Common myeloid progenitor, CD34-positive (primary cell): ENCODE measurements around the gene GBP4.

Source experiments
- CTCF ChIA-PET: fragments of 350-600 bp; sonication (Branson Sonifier 250); formaldehyde crosslinking; loops from one replicate; lab custom pipeline; 2021; ENCODE audit warnings: antibody characterized with exemption; lab: Charles Lee
- POLR2A ChIA-PET: fragments of 350-600 bp; sonication (Branson Sonifier 250); formaldehyde crosslinking; loops from one replicate; lab custom pipeline; 2021; ENCODE audit warnings: antibody characterized with exemption; lab: Charles Lee
- DNase-seq, 3 donors: peaks; one replicate each; pipeline versions ENCODE4 v3.0.0 to v3.0.0-alpha.2; 2013
- H3K27ac ChIP-seq, 2 experiments: 1 replicate in 1 of 2; 2 replicates in 1 of 2; pipeline ENCODE4 v1.7.0; 2013; ENCODE audit warnings: inconsistent platforms in 2 of 2, low read length in 2 of 2, mild to moderate bottlenecking in 2 of 2, low read depth in 1 of 2, moderate library complexity in 1 of 2; ENCODE audit not compliant: severe bottlenecking in 2 of 2, insufficient read depth in 1 of 2, poor library complexity in 1 of 2
- H3K27me3 ChIP-seq, 5 experiments: replicated peaks in 2 of 5; 1 replicate in 3 of 5; 2 replicates in 2 of 5; pipeline versions ENCODE4 v1.6.1 to v1.7.0; 2013; ENCODE audit warnings: low read length in 4 of 5, mild to moderate bottlenecking in 2 of 5, moderate library complexity in 2 of 5, inconsistent platforms in 1 of 5; ENCODE audit not compliant: insufficient read depth in 5 of 5, control insufficient read depth in 4 of 5
- H3K36me3 ChIP-seq, 4 experiments: 1 replicate in 2 of 4; 2 replicates in 2 of 4; pipeline versions ENCODE4 v1.6.1 to v1.7.0; 2013; ENCODE audit warnings: low read length in 3 of 4, control low read depth in 1 of 4, mild to moderate bottlenecking in 1 of 4; ENCODE audit not compliant: control insufficient read depth in 4 of 4, insufficient read depth in 4 of 4
- H3K4me1 ChIP-seq, 4 experiments: 1 replicate in 3 of 4; 2 replicates in 1 of 4; pipeline versions ENCODE4 v1.6.1 to v1.7.1; 2013; ENCODE audit warnings: low read length in 3 of 4, mild to moderate bottlenecking in 3 of 4, control low read depth in 1 of 4, inconsistent platforms in 1 of 4, moderate library complexity in 1 of 4; ENCODE audit not compliant: control insufficient read depth in 4 of 4, insufficient read depth in 4 of 4; ENCODE audit errors: control extremely low read depth in 1 of 4
- H3K4me3 ChIP-seq, 7 experiments: 1 replicate in 4 of 7; 2 replicates in 3 of 7; pipeline versions ENCODE4 v1.5.1 to v1.7.0; 2013; ENCODE audit warnings: mild to moderate bottlenecking in 7 of 7, low read length in 6 of 7, moderate library complexity in 6 of 7, inconsistent platforms in 2 of 7, low read depth in 2 of 7, control low read depth in 1 of 7; ENCODE audit not compliant: insufficient read depth in 4 of 7, control insufficient read depth in 1 of 7; ENCODE audit errors: extremely low read depth in 1 of 7
- H3K9me3 ChIP-seq, 5 experiments: 1 replicate in 4 of 5; 2 replicates in 1 of 5; pipeline versions ENCODE4 v1.6.1 to v1.7.1; 2013; ENCODE audit warnings: low read length in 4 of 5, mild to moderate bottlenecking in 2 of 5, inconsistent platforms in 1 of 5, low read depth in 1 of 5, moderate library complexity in 1 of 5; ENCODE audit not compliant: control insufficient read depth in 4 of 5, insufficient read depth in 2 of 5; ENCODE audit errors: control extremely low read depth in 1 of 5
- WGBS: methylation state at CpG from one replicate; pipeline ENCODE4 v1.1.5; 2013; ENCODE audit not compliant: insufficient coverage; 5-methylcytosine and 5-hydroxymethylcytosine counted together

GBP4 gene

GRCh38 chr1:89174491-89174890, 24.3 kb downstream of the GBP4 start:
- ChIA-PET POLR2A (no interaction called here), CTCF (no interaction called here)
- Histone ChIP-seq H3K36me3 (no peaks in the 10 kb centered on the region), H3K4me1 (no peaks in the 10 kb centered on the region), H3K9me3 (no peaks in the 10 kb centered on the region), H3K27ac (no peak overlapping the region), H3K27me3 (no peaks in the 10 kb centered on the region), H3K4me3 (no peak overlapping the region)
- DNase-seq, result no peak
- WGBS, result no CpG with 5 or more reads among the region's 3 CpGs

GRCh38 chr1:89172468-89173143, 26.1 kb downstream of the GBP4 start:
- ChIA-PET POLR2A (no interaction called here), CTCF (interaction anchor here (0.6 kb wide), 1 partner anchor 55 kb away, joined by 3 read pairs; no protein-coding TSS in a partner anchor)
- Histone ChIP-seq H3K27me3 (no peaks in the 10 kb centered on the region), H3K4me1 (no peaks in the 10 kb centered on the region), H3K4me3 (no peak overlapping the region), H3K36me3 (no peaks in the 10 kb centered on the region), H3K27ac (no peak overlapping the region), H3K9me3 (no peaks in the 10 kb centered on the region)
- WGBS, result 83% methylated on average over 1 of the region's 4 CpGs
- DNase-seq, result no peak

- CTCF ChIA-PET, result interaction anchor here (1.2 kb wide), 1 partner anchor 13 kb away, joined by 4 read pairs; no protein-coding TSS in a partner anchor
Observed at GRCh38 chr1:89171067-89171438, 27.7 kb downstream of the GBP4 start.

GRCh38 chr1:89170170-89171066, 28.3 kb downstream of the GBP4 start:
- H3K27me3 ChIP-seq, result no peaks in the 10 kb centered on the region
- no peak overlapping the region for H3K27ac ChIP-seq
- DNase-seq, result no peak
- CTCF ChIA-PET, result interaction anchor here (1.0 to 1.2 kb wide), 2 partner anchors 14 to 85 kb away, joined by 3 to 4 read pairs; no protein-coding TSS in a partner anchor
- WGBS, result no CpG with 5 or more reads among the region's 4 CpGs
- POLR2A ChIA-PET, result no interaction called here
- H3K36me3 ChIP-seq, result no peaks in the 10 kb centered on the region
- H3K9me3 ChIP-seq, result no peaks in the 10 kb centered on the region
- no peaks in the 10 kb centered on the region for H3K4me1 ChIP-seq
- H3K4me3 ChIP-seq, result no peak overlapping the region

More at GRCh38 chr1:89171067-89171438, 27.7 kb downstream of the GBP4 start:
- no peaks in the 10 kb centered on the region for H3K27me3 ChIP-seq
- H3K4me3 ChIP-seq, result no peak overlapping the region
- H3K36me3 ChIP-seq, result no peaks in the 10 kb centered on the region
- DNase-seq, result no peak
- H3K9me3 ChIP-seq, result no peaks in the 10 kb centered on the region
- H3K4me1 ChIP-seq, result no peaks in the 10 kb centered on the region
- no peak overlapping the region for H3K27ac ChIP-seq
- POLR2A ChIA-PET, result interaction anchor here (0.6 kb wide), 1 partner anchor 173 kb away, joined by 3 read pairs; no protein-coding TSS in a partner anchor

- no peaks in the 10 kb centered on the region for H3K4me1 ChIP-seq
- no peaks in the 10 kb centered on the region for H3K27me3 ChIP-seq
- 91% methylated on average over 1 of the region's 2 CpGs for WGBS
- ChIA-PET CTCF (no interaction called here), POLR2A (no interaction called here)
- DNase-seq, result no peak
- no peaks in the 10 kb centered on the region for H3K9me3 ChIP-seq
- no peak overlapping the region for H3K27ac ChIP-seq
- no peak overlapping the region for H3K4me3 ChIP-seq
- no peaks in the 10 kb centered on the region for H3K36me3 ChIP-seq
Observed at GRCh38 chr1:89169166-89169565, 29.6 kb downstream of the GBP4 start.

GRCh38 chr1:89167590-89168230, 31.0 kb downstream of the GBP4 start:
- WGBS, result no CpG with 5 or more reads among the region's 2 CpGs
- no peak for DNase-seq
- H3K36me3 ChIP-seq, result no peaks in the 10 kb centered on the region
- H3K27me3 ChIP-seq, result no peaks in the 10 kb centered on the region
- H3K4me1 ChIP-seq, result no peaks in the 10 kb centered on the region
- ChIA-PET CTCF (interaction anchor here (1.5 kb wide), 1 partner anchor 15 kb away, joined by 3 read pairs; no protein-coding TSS in a partner anchor), POLR2A (interaction anchor here (0.6 kb wide), 1 partner anchor 140 kb away, joined by 3 read pairs; no protein-coding TSS in a partner anchor)
- no peak overlapping the region for H3K27ac ChIP-seq
- no peaks in the 10 kb centered on the region for H3K9me3 ChIP-seq
- no peak overlapping the region for H3K4me3 ChIP-seq
